ENCODE measurements around the gene POLDIP2.

- TF ChIP-seq, protein P1, sequence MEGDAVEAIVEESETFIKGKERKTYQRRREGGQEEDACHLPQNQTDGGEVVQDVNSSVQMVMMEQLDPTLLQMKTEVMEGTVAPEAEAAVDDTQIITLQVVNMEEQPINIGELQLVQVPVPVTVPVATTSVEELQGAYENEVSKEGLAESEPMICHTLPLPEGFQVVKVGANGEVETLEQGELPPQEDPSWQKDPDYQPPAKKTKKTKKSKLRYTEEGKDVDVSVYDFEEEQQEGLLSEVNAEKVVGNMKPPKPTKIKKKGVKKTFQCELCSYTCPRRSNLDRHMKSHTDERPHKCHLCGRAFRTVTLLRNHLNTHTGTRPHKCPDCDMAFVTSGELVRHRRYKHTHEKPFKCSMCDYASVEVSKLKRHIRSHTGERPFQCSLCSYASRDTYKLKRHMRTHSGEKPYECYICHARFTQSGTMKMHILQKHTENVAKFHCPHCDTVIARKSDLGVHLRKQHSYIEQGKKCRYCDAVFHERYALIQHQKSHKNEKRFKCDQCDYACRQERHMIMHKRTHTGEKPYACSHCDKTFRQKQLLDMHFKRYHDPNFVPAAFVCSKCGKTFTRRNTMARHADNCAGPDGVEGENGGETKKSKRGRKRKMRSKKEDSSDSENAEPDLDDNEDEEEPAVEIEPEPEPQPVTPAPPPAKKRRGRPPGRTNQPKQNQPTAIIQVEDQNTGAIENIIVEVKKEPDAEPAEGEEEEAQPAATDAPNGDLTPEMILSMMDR (IDR thresholded peaks at IDR 0.05), result no peak
- no peak for TF ChIP-seq POLR2A (IDR thresholded peaks at IDR 0.05)
Observed at GRCh38 chr17:28379814-28380801, 22.8 kb upstream of the POLDIP2 start.
